ENCODE measurements around the gene TMEM190. TPM values are rescaled to one million over a fixed set of nuclear protein-coding genes. Genes with fewer than 3 reads are reported as not detected.

The TMEM190 gene
- total and polyA plus RNA-seq, 2 of the 8 experiments (the other 6 are each of a cell fraction or from before 2014, with no cell fraction given): 1.6 TPM; not detected in 1

- Histone ChIP-seq H3K27ac (ENCODE audit: low read depth, low read length) (no peak overlapping the region), H3K79me2 (ENCODE audit: control insufficient read depth in 1 of 2, insufficient read depth in 2 of 2, low read length in 2 of 2) (peaks cover 0 to 5% of the 10 kb centered on the region in 2 experiments; a peak in 1 of 4 replicates), H3K4ac (replicated peaks; ENCODE audit: insufficient read length, low read depth, low read length) (no peak overlapping the region), H4K5ac (ENCODE audit: insufficient read length, low read depth, low read length) (no peak overlapping the region), H3K9me3 (ENCODE audit: insufficient read depth in 2 of 2, low read depth in 1 of 2, low read length in 1 of 2) (no peaks in the 10 kb centered on the region), H3K56ac (replicated peaks; ENCODE audit: insufficient read length, low read depth, low read length) (no peak overlapping the region), H4K20me1 (replicated peaks in 1 of 2; ENCODE audit: control insufficient read depth in 1 of 2, insufficient read depth in 2 of 2, low read length in 2 of 2) (peaks cover 10 to 25% of the 10 kb centered on the region in 2 experiments), H3K9ac (replicated peaks in 1 of 4; ENCODE audit: extremely low read depth in 1 of 4, low read depth in 3 of 4, low read length in 3 of 4) (no peak overlapping the region), H2BK15ac (ENCODE audit: low read length) (no peak overlapping the region), H3K23ac (ENCODE audit: insufficient read length) (no peak overlapping the region), H2AK5ac (ENCODE audit: low read depth, low read length) (no peak overlapping the region), H2BK120ac (replicated peaks; ENCODE audit: low read depth, low read length) (peak overlapping the region; percentile 10), H2AFZ (ENCODE audit: low read length) (no peak overlapping the region), H3K14ac (ENCODE audit: insufficient read length) (no peak overlapping the region), H3K18ac (ENCODE audit: extremely low read depth, low read length) (no peak overlapping the region), H4K91ac (replicated peaks; ENCODE audit: insufficient read length, low read length) (no peak overlapping the region), H3K4me2 (ENCODE audit: insufficient read depth in 1 of 2, low read depth in 2 of 2, low read length in 2 of 2) (peak overlapping the region; percentile 36 to 38), H3K27me3 (replicated peaks in 1 of 4; ENCODE audit: control insufficient read depth in 3 of 4, extremely low read depth in 1 of 4, insufficient read depth in 3 of 4, low read length in 3 of 4) (no peaks in the 10 kb centered on the region), H3K4me1 (replicated peaks in 1 of 4; ENCODE audit: control insufficient read depth in 3 of 4, insufficient read depth in 4 of 4, low read length in 3 of 4) (peaks cover 0 to 32% (median 23%) of the 10 kb centered on the region in 4 experiments; a peak in 6 of 7 replicates), H3K4me3 (ENCODE audit: extremely low read depth in 1 of 4, insufficient read depth in 2 of 4, low read depth in 3 of 4, low read length in 4 of 4) (peak overlapping the region in 1 of 4 experiments; percentile 14; a peak in 2 of 8 replicates), H3K23me2 (ENCODE audit: low read depth, low read length) (no peaks in the 10 kb centered on the region), H4K8ac (ENCODE audit: extremely low read depth, insufficient read depth, low read length) (no peak overlapping the region), H3K79me1 (ENCODE audit: low read depth, low read length) (peaks cover 14% of the 10 kb centered on the region), H2BK5ac (ENCODE audit: low read depth, low read length) (no peak overlapping the region), H2BK20ac (ENCODE audit: low read length) (no peak overlapping the region), H3K36me3 (ENCODE audit: control insufficient read depth in 2 of 4, insufficient read depth in 4 of 4, low read length in 3 of 4) (peaks cover 11 to 20% (median 15%) of the 10 kb centered on the region in 4 experiments; a peak in 7 of 8 replicates), H2BK12ac (ENCODE audit: low read depth, low read length) (no peak overlapping the region)
- FAIRE-seq: no peak
- no peak for DNase-seq (ENCODE audit: low read depth in 1 of 2, low spot score in 2 of 2)
- POLR2A ChIA-PET (ENCODE audit: partially characterized antibody): interaction anchor here (0.5 to 26.7 kb wide), 15 partner anchors 10 to 1507 kb away, joined by 3 to 874 read pairs (median 3); partner anchors contain the start of genes GARIN5B, IL11, KMT5C and TMEM190
- WGBS, 2 experiments (ENCODE audit: extremely low coverage in 1 of 2, insufficient coverage in 1 of 2, insufficient read length in 1 of 2, insufficient replicate concordance in 2 of 2, low coverage in 1 of 2, low lambda C conversion rate in 2 of 2, missing lambda C conversion rate in 1 of 2): 28% methylated on average over 15 of the region's 18 CpGs; no CpG with 5 or more reads in 1 of the 2 experiments
- CTCF ChIA-PET (ENCODE audit: partially characterized antibody): interaction anchor here (0.9 to 2.5 kb wide), 7 partner anchors 9 to 240 kb away, joined by 3 to 6 read pairs (median 4); partner anchors contain the start of gene TMEM238
- TF ChIP-seq GTF2F1 (IDR thresholded peaks at IDR 0.05; ENCODE audit: borderline replicate concordance, low read depth, low read length): no peak
- TF ChIP-seq POLR2AphosphoS5 (IDR thresholded peaks at IDR 0.05; ENCODE audit: low read depth, low read length): 0 out of 2 replicates have a peak, but pooled peaks have one; percentile 36
- 0 out of 2 replicates have a peak, but pooled peaks have one; percentile 8 for TF ChIP-seq TAF1 (IDR thresholded peaks at IDR 0.05; ENCODE audit: low read depth, low read length)
- no peak for TF ChIP-seq RFX5 (IDR thresholded peaks at IDR 0.05; ENCODE audit: borderline replicate concordance, low read depth, low read length)
- 0 out of 2 replicates have a peak, but pooled peaks have one; percentile 20 for TF ChIP-seq E2F6 (IDR thresholded peaks at IDR 0.05)
- TF ChIP-seq HDAC2 (IDR thresholded peaks at IDR 0.05; ENCODE audit: borderline replicate concordance in 1 of 2, low read depth in 2 of 2, low read length in 2 of 2): no peak
Measured at GRCh38 chr19:55392820-55393761, 16.5 kb downstream of the TMEM190 start.
